ENCODE measurements around the gene STX18. TPM values are rescaled to one million over a fixed set of nuclear protein-coding genes. Genes with fewer than 3 reads are reported as not detected.

The STX18 gene
- total and polyA plus RNA-seq, 10 of the 15 experiments (the other 5 are each of a cell fraction or from before 2014, with no cell fraction given) = 8.2 to 46.6 (median 31.1) TPM

- no peak for TF ChIP-seq BCL11A (IDR thresholded peaks at IDR 0.05; ENCODE audit: low read depth, low read length)
- 97% methylated on average over 7 of the region's 7 CpGs for WGBS (ENCODE audit: insufficient coverage, insufficient replicate concordance, low lambda C conversion rate, missing lambda C conversion rate)
- no peaks in the 10 kb centered on the region for H3K9me3 ChIP-seq (replicated peaks; ENCODE audit: control insufficient read depth, insufficient read depth, low read length)
- ChIA-PET POLR2A (no interaction called here), SMC1A (ENCODE audit: uncharacterized antibody, unreplicated experiment) (interaction anchor here (1.2 kb wide), 1 partner anchor 14 kb away, joined by 3 read pairs; no protein-coding TSS in a partner anchor), CTCF (interaction anchor here (0.9 kb wide), 1 partner anchor 243 kb away, joined by 3 read pairs; no protein-coding TSS in a partner anchor), RAD21 (ENCODE audit: unreplicated experiment) (no interaction called here)
- intact Hi-C loops (cut with micrococcal nuclease; ENCODE audit: unreplicated experiment) = no loop called here
- H3K4me3 ChIP-seq = no peak overlapping the region
- H3K4me1 ChIP-seq (ENCODE audit: control insufficient read depth, insufficient read depth, low read length) = no peaks in the 10 kb centered on the region
- H3K9ac ChIP-seq (ENCODE audit: control insufficient read depth, insufficient read depth, low read length) = no peak overlapping the region
- H2AFZ ChIP-seq (ENCODE audit: control insufficient read depth, low read depth, low read length) = no peak overlapping the region
- H4K20me1 ChIP-seq (ENCODE audit: control insufficient read depth, insufficient read depth) = no peaks in the 10 kb centered on the region
- ATAC-seq (no peak), FAIRE-seq (no peak), DNase-seq (ENCODE audit: low read depth, low spot score) (no peak)
- in situ Hi-C loops (cut with MboI) = no loop called here
- H3K27me3 ChIP-seq (replicated peaks in 1 of 2; ENCODE audit: control insufficient read depth in 2 of 2, insufficient read depth in 2 of 2, low read length in 1 of 2) = no peaks in the 10 kb centered on the region
- H3K36me3 ChIP-seq (ENCODE audit: control insufficient read depth in 2 of 2, insufficient read depth in 2 of 2, low read length in 1 of 2) = peaks cover 3 to 6% of the 10 kb centered on the region in 2 experiments; a peak in 3 of 4 replicates
- H3K79me2 ChIP-seq (ENCODE audit: control insufficient read depth, insufficient read depth, low read length) = no peaks in the 10 kb centered on the region
- BruUV-seq (replicated peaks) = no TSS peak
- H3K27ac ChIP-seq (ENCODE audit: control insufficient read depth, insufficient read depth) = no peak overlapping the region
- H3K4me2 ChIP-seq (ENCODE audit: control insufficient read depth, insufficient read depth) = no peak overlapping the region
Measured at GRCh38 chr4:4425696-4426095, 116.2 kb downstream of the STX18 start.

GRCh38 chr4:4425119-4425690 lies 116.6 kb downstream of the STX18 start:
- FAIRE-seq = no peak
- POLR2A ChIA-PET = no interaction called here

More at GRCh38 chr4:4425119-4425690, 116.6 kb downstream of the STX18 start:
- Histone ChIP-seq H3K4me2 (ENCODE audit: control insufficient read depth, insufficient read depth) (no peak overlapping the region), H4K20me1 (ENCODE audit: control insufficient read depth, insufficient read depth) (no peaks in the 10 kb centered on the region), H3K27ac (ENCODE audit: control insufficient read depth, insufficient read depth) (no peak overlapping the region), H3K4me1 (ENCODE audit: control insufficient read depth, insufficient read depth, low read length) (no peaks in the 10 kb centered on the region), H2AFZ (ENCODE audit: control insufficient read depth, low read depth, low read length) (no peak overlapping the region), H3K4me3 (no peak overlapping the region), H3K9ac (ENCODE audit: control insufficient read depth, insufficient read depth, low read length) (no peak overlapping the region), H3K79me2 (ENCODE audit: control insufficient read depth, insufficient read depth, low read length) (no peaks in the 10 kb centered on the region), H3K9me3 (replicated peaks; ENCODE audit: control insufficient read depth, insufficient read depth, low read length) (no peaks in the 10 kb centered on the region), H3K27me3 (replicated peaks in 1 of 2; ENCODE audit: control insufficient read depth in 2 of 2, insufficient read depth in 2 of 2, low read length in 1 of 2) (no peaks in the 10 kb centered on the region), H3K36me3 (ENCODE audit: control insufficient read depth in 2 of 2, insufficient read depth in 2 of 2, low read length in 1 of 2) (peaks cover 4 to 11% of the 10 kb centered on the region in 2 experiments; a peak in 3 of 4 replicates)
- in situ Hi-C loops (cut with MboI) (no loop called here), intact Hi-C loops (cut with micrococcal nuclease; ENCODE audit: unreplicated experiment) (no loop called here)
- WGBS (ENCODE audit: insufficient coverage, insufficient replicate concordance, low lambda C conversion rate, missing lambda C conversion rate) = 93% methylated on average over 13 of the region's 13 CpGs
- CTCF ChIA-PET = no interaction called here
- no TSS peak for BruUV-seq (replicated peaks)
- no peak for DNase-seq (ENCODE audit: low read depth, low spot score)
- no peak for TF ChIP-seq NR2F1 (conservative IDR thresholded peaks at IDR 0.05)
- RAD21 ChIA-PET (ENCODE audit: unreplicated experiment) = no interaction called here
- SMC1A ChIA-PET (ENCODE audit: uncharacterized antibody, unreplicated experiment) = interaction anchor here (1.2 kb wide), 1 partner anchor 14 kb away, joined by 3 read pairs; no protein-coding TSS in a partner anchor
- ATAC-seq = no peak
